GM23338 (cell line): Measurements from ENCODE around the gene PDE4D. TPM values are rescaled to one million over a fixed set of nuclear protein-coding genes. Genes with fewer than 3 reads are reported as not detected.

Experiments
- ATAC-seq: fragments of 200-7000 bp; cut with Tn5 transposase; 3 replicates; pipeline ENCODE4 v1.9.1; 2020
- DNase-seq: peaks from one replicate; pipeline ENCODE4 v3.0.0-alpha.2; 2015; ENCODE audit warnings: low spot score
- H2AFZ ChIP-seq: fragments of 200-600 bp; sonication (generic); 2 replicates; pipeline ENCODE4 v1.8.0; 2016; ENCODE audit warnings: antibody characterized with exemption, mild to moderate bottlenecking, moderate library complexity
- H3F3A ChIP-seq: fragments of 200-600 bp; sonication (generic); replicated peaks from 2 replicates; pipeline ENCODE4 v1.8.0; 2017; ENCODE audit warnings: antibody characterized with exemption, mixed run types, low read depth
- H3K27ac ChIP-seq: fragments of 200-600 bp; sonication (generic); 2 replicates; pipeline ENCODE4 v1.6.1; 2016; ENCODE audit warnings: low read depth
- H3K27me3 ChIP-seq: fragments of 200-600 bp; sonication (generic); 2 replicates; pipeline ENCODE4 v1.8.0; 2016; ENCODE audit warnings: mild to moderate bottlenecking, mixed run types, moderate library complexity; ENCODE audit not compliant: insufficient read depth
- H3K36me3 ChIP-seq: fragments of 200-600 bp; sonication (generic); 2 replicates; pipeline ENCODE4 v1.8.0; 2016; ENCODE audit warnings: mild to moderate bottlenecking; ENCODE audit not compliant: insufficient read depth
- H3K4me1 ChIP-seq: fragments of 200-600 bp; sonication (generic); 2 replicates; pipeline ENCODE4 v1.8.0; 2016; ENCODE audit warnings: mild to moderate bottlenecking, moderate library complexity; ENCODE audit not compliant: insufficient read depth
- H3K4me2 ChIP-seq: fragments of 200-600 bp; sonication (generic); 2 replicates; pipeline ENCODE4 v1.7.1; 2017; ENCODE audit warnings: mixed run types
- H3K4me3 ChIP-seq: fragments of 200-600 bp; sonication (generic); 2 replicates; pipeline ENCODE4 v1.6.1; 2016; ENCODE audit warnings: mixed run types
- H3K79me2 ChIP-seq: fragments of 200-600 bp; sonication (generic); replicated peaks from 2 replicates; pipeline ENCODE4 v1.8.0; 2017; ENCODE audit warnings: mild to moderate bottlenecking; ENCODE audit not compliant: insufficient read depth
- H3K9me2 ChIP-seq: fragments of 200-600 bp; sonication (generic); 2 replicates; pipeline ENCODE4 v1.8.0; 2017; ENCODE audit not compliant: insufficient read depth
- H4K20me1 ChIP-seq: fragments of 200-600 bp; sonication (generic); replicated peaks from 2 replicates; pipeline ENCODE4 v1.8.0; 2017; ENCODE audit warnings: mild to moderate bottlenecking; ENCODE audit not compliant: insufficient read depth
- H3K27ac Mint-ChIP-seq: 2 replicates; pipeline ENCODE4 v1.8.0; 2020; ENCODE audit warnings: inconsistent platforms, mild to moderate bottlenecking, moderate library complexity, mixed read lengths
- H3K27me3 Mint-ChIP-seq: 3 replicates; pipeline ENCODE4 v1.8.0; 2022; ENCODE audit warnings: low read depth, mild to moderate bottlenecking, moderate library complexity, mixed read lengths, inconsistent platforms; ENCODE audit not compliant: insufficient read depth, poor library complexity
- H3K36me3 Mint-ChIP-seq: 3 replicates; pipeline ENCODE4 v1.8.0; 2021; ENCODE audit warnings: low read depth, mild to moderate bottlenecking, inconsistent platforms, moderate library complexity, mixed read lengths
- H3K4me1 Mint-ChIP-seq: 3 replicates; pipeline ENCODE4 v1.8.0; 2020; ENCODE audit warnings: mild to moderate bottlenecking, inconsistent platforms, mixed read lengths
- H3K4me3 Mint-ChIP-seq: 3 replicates; pipeline ENCODE4 v1.8.0; 2021; ENCODE audit warnings: moderate library complexity, mild to moderate bottlenecking, inconsistent platforms, mixed read lengths
- H3K9me3 Mint-ChIP-seq: 3 replicates; pipeline ENCODE4 v1.8.0; 2020; ENCODE audit warnings: moderate library complexity, mild to moderate bottlenecking, inconsistent platforms, mixed read lengths
- CREB1 ChIP-seq: fragments of 250-450 bp; sonication (Bioruptor Pico); IDR thresholded peaks from 2 replicates; pipeline ENCODE4 v1.5.0; 2020; ENCODE audit warnings: low read depth, mild to moderate bottlenecking, moderate library complexity
- CTCF ChIP-seq, 2 experiments: fragments of 200-600 bp in 1 of 2; sonication (generic) in 1 of 2; conservative IDR thresholded peaks; 2 replicates each; pipeline versions ENCODE4 v1.5.1 to v1.6.1; 2016 to 2017; ENCODE audit warnings: antibody characterized with exemption in 2 of 2, low read depth in 2 of 2, mild to moderate bottlenecking in 2 of 2, moderate library complexity in 1 of 2
- EZH2 ChIP-seq: fragments of 200-600 bp; sonication (generic); IDR thresholded peaks from one replicate; pipeline ENCODE4 v1.8.0; 2017; ENCODE audit warnings: antibody characterized with exemption, mild to moderate bottlenecking, low read depth; ENCODE audit not compliant: unreplicated experiment
- POLR2AphosphoS5 ChIP-seq: IDR thresholded peaks from 2 replicates; pipeline ENCODE4 v1.6.1; 2016; ENCODE audit warnings: antibody characterized with exemption, low read depth
- STAT1 ChIP-seq: IDR thresholded peaks from one replicate; pipeline ENCODE4 v1.6.1; 2016; ENCODE audit warnings: antibody characterized with exemption; ENCODE audit not compliant: unreplicated experiment
- ZNF331 ChIP-seq: fragments of 250-450 bp; sonication (Bioruptor Pico); IDR thresholded peaks from 2 replicates; pipeline ENCODE4 v1.5.0; 2020; ENCODE audit warnings: low read depth, mild to moderate bottlenecking, moderate library complexity
- ZNF462 ChIP-seq: fragments of 250-450 bp; sonication (Bioruptor Pico); IDR thresholded peaks from 2 replicates; pipeline ENCODE4 v1.5.0; 2020; ENCODE audit warnings: mild to moderate bottlenecking, moderate library complexity
- polyA plus RNA-seq: library from polyadenylated mRNA; unstranded; fragments of >200 nt; fragmentation: Nextera tagmentation; extraction: Ambion mirVana; gene quantifications from 2 replicates; pipeline ENCODE4 v1.2.1, GENCODE V29; 2016
- total RNA-seq: library from RNA; depleted of rRNA; stranded (reverse); fragments of >200 nt; shearing (Covaris generic); gene quantifications from 2 replicates; pipeline ENCODE4 v1.2.3, GENCODE V29; 2014

Gene PDE4D
- total and polyA plus RNA-seq, 2 experiments from 2014 or later, result 2.1 to 4.7 TPM

- Histone ChIP-seq H3K9me2 (no peaks in the 10 kb centered on the region), H3K4me1 (peaks cover 35% of the 10 kb centered on the region), H3K36me3 (no peaks in the 10 kb centered on the region), H3K4me3 (no peak overlapping the region), H3F3A (no peaks in the 10 kb centered on the region), H3K27ac (peak overlapping the region; percentile 45), H3K4me2 (peak overlapping the region; percentile 1; the same call in 1 of the 2 replicates), H3K79me2 (no peaks in the 10 kb centered on the region), H2AFZ (no peak overlapping the region), H3K27me3 (no peaks in the 10 kb centered on the region), H4K20me1 (no peaks in the 10 kb centered on the region)
- H3K9me3 Mint-ChIP-seq, result no peaks in the 10 kb centered on the region
- DNase-seq (no peak), ATAC-seq (no peak)
- peaks cover 2% of the 10 kb centered on the region for H3K27me3 Mint-ChIP-seq
- H3K36me3 Mint-ChIP-seq, result no peaks in the 10 kb centered on the region
- no peak for TF ChIP-seq CREB1 (CRISPR knock-in tag)
- H3K27ac Mint-ChIP-seq, result peak overlapping the region; percentile 67; the same call in 1 of the 2 replicates
- H3K4me3 Mint-ChIP-seq, result no peak overlapping the region
- peaks cover 36% of the 10 kb centered on the region for H3K4me1 Mint-ChIP-seq
These were observed 64.1 kb downstream of the PDE4D start for GRCh38 chr5:59829386-59829785.

GRCh38 chr5:59828623-59829022 lies 64.9 kb downstream of the PDE4D start:
- no peak overlapping the region for H3K4me3 Mint-ChIP-seq
- H3K4me1 ChIP-seq, result peaks cover 35% of the 10 kb centered on the region
- no peaks in the 10 kb centered on the region for H3K36me3 Mint-ChIP-seq
- H3K27me3 ChIP-seq, result no peaks in the 10 kb centered on the region
- ATAC-seq (no peak), DNase-seq (no peak)
- H3K27ac Mint-ChIP-seq, result peak overlapping the region; percentile 24; the same call in 1 of the 2 replicates
- H3K9me3 Mint-ChIP-seq, result no peaks in the 10 kb centered on the region
- no peaks in the 10 kb centered on the region for H3K79me2 ChIP-seq
- H3K27ac ChIP-seq, result no peak overlapping the region
- H3K4me2 ChIP-seq, result no peak overlapping the region
- TF ChIP-seq EZH2 (no peak), POLR2AphosphoS5 (no peak), STAT1 (no peak), CTCF (conservative IDR thresholded peaks at IDR 0.05; ENCODE audit: low read depth in 2 of 2) (no peak), ZNF462 (CRISPR knock-in tag) (no peak), ZNF331 (CRISPR knock-in tag) (no peak)
- no peaks in the 10 kb centered on the region for H3F3A ChIP-seq
- H3K36me3 ChIP-seq, result no peaks in the 10 kb centered on the region
- no peaks in the 10 kb centered on the region for H4K20me1 ChIP-seq
- peaks cover 2% of the 10 kb centered on the region for H3K27me3 Mint-ChIP-seq
- H3K4me1 Mint-ChIP-seq, result peaks cover 36% of the 10 kb centered on the region
- no peaks in the 10 kb centered on the region for H3K9me2 ChIP-seq
- peak overlapping the region; percentile 14; the same call in 1 of the 2 replicates for H2AFZ ChIP-seq
- H3K4me3 ChIP-seq, result no peak overlapping the region
